Measurements from ENCODE around the gene HYAL4.

HYAL4 gene

GRCh38 chr7:123864436-123864835 lies 19.5 kb downstream of the HYAL4 start:
- Histone ChIP-seq H3K27ac (no peak overlapping the region), H3K4me3 (no peak overlapping the region)
- no peak for DNase-seq (ENCODE audit: low spot score)
- no peak for TF ChIP-seq CTCF (IDR thresholded peaks at IDR 0.05)

GRCh38 chr7:123864966-123865365 lies 20.0 kb downstream of the HYAL4 start:
- no peak for DNase-seq (ENCODE audit: low spot score)
- H3K27ac ChIP-seq: no peak overlapping the region
- no peak overlapping the region for H3K4me3 ChIP-seq
- TF ChIP-seq CTCF (IDR thresholded peaks at IDR 0.05): no peak

- H3K27ac ChIP-seq: no peak overlapping the region
Measured at GRCh38 chr7:123865517-123866117, 20.6 kb downstream of the HYAL4 start.

GRCh38 chr7:123867225-123867624 lies 22.3 kb downstream of the HYAL4 start:
- no peak for TF ChIP-seq CTCF (IDR thresholded peaks at IDR 0.05)
- Histone ChIP-seq H3K4me3 (no peak overlapping the region), H3K27ac (no peak overlapping the region)
- no peak for DNase-seq (ENCODE audit: low spot score)

More at GRCh38 chr7:123865517-123866117, 20.6 kb downstream of the HYAL4 start:
- H3K4me3 ChIP-seq: no peak overlapping the region
- DNase-seq (ENCODE audit: low spot score): no peak
- peak; percentile 51 for TF ChIP-seq CTCF (IDR thresholded peaks at IDR 0.05)

- no peak overlapping the region for H3K27ac ChIP-seq
- DNase-seq (ENCODE audit: low spot score): no peak
- TF ChIP-seq CTCF (IDR thresholded peaks at IDR 0.05): no peak
- no peak overlapping the region for H3K4me3 ChIP-seq
Measured at GRCh38 chr7:123871998-123872867, 27.3 kb downstream of the HYAL4 start.

- H3K4me3 ChIP-seq: no peak overlapping the region
- no peak overlapping the region for H3K27ac ChIP-seq
- DNase-seq (ENCODE audit: low spot score): no peak
- no peak for TF ChIP-seq CTCF (IDR thresholded peaks at IDR 0.05)
Measured at GRCh38 chr7:123872908-123873307, 27.9 kb downstream of the HYAL4 start.
